Liver (tissue), 9 donors: ENCODE measurements around the gene CCR7. TPM values are rescaled to one million over a fixed set of nuclear protein-coding genes. Genes with fewer than 3 reads are reported as not detected.

Experiments used
- DNase-seq: peaks from one replicate; pipeline ENCODE4 v3.0.0-alpha.2; 2017; ENCODE audit warnings: low spot score
- H3K27ac ChIP-seq, 2 donors: one replicate each; pipeline ENCODE4 v1.7.0; 2013; ENCODE audit warnings: inconsistent platforms in 2 of 2, low read length in 2 of 2, control low read depth in 1 of 2, low read depth in 1 of 2, mild to moderate bottlenecking in 1 of 2
- H3K27me3 ChIP-seq, 4 donors: one replicate each; pipeline versions ENCODE4 v1.6.1 to v1.7.0; 2013; ENCODE audit warnings: low read length in 3 of 4, inconsistent platforms in 1 of 4, mild to moderate bottlenecking in 1 of 4, moderate library complexity in 1 of 4; ENCODE audit not compliant: control insufficient read depth in 4 of 4, insufficient read depth in 4 of 4
- H3K36me3 ChIP-seq, 4 donors: one replicate each; pipeline versions ENCODE4 v1.6.1 to v1.7.0; 2013; ENCODE audit warnings: low read length in 3 of 4, mild to moderate bottlenecking in 3 of 4, low read depth in 1 of 4, moderate library complexity in 1 of 4; ENCODE audit not compliant: control insufficient read depth in 4 of 4, insufficient read depth in 3 of 4
- H3K4me1 ChIP-seq, 4 donors: one replicate each; pipeline versions ENCODE4 v1.6.1 to v1.7.0; 2013; ENCODE audit warnings: low read length in 3 of 4, mild to moderate bottlenecking in 3 of 4, moderate library complexity in 1 of 4; ENCODE audit not compliant: control insufficient read depth in 4 of 4, insufficient read depth in 4 of 4
- H3K4me3 ChIP-seq, 3 donors: one replicate each; pipeline versions ENCODE4 v1.6.1 to v1.7.0; 2013; ENCODE audit warnings: low read length in 3 of 3, control low read depth in 1 of 3, low read depth in 1 of 3, mild to moderate bottlenecking in 1 of 3
- H3K9ac ChIP-seq, 2 donors: one replicate each; pipeline ENCODE4 v1.7.0; 2013; ENCODE audit warnings: low read length in 2 of 2, mild to moderate bottlenecking in 2 of 2, moderate library complexity in 2 of 2, control low read depth in 1 of 2, low read depth in 1 of 2
- H3K9me3 ChIP-seq, 4 donors: one replicate each; pipeline versions ENCODE4 v1.6.1 to v1.7.0; 2013; ENCODE audit warnings: low read length in 3 of 4; ENCODE audit not compliant: control insufficient read depth in 4 of 4
- ATF3 ChIP-seq: IDR thresholded peaks from 2 replicates; pipeline ENCODE4 v1.6.1; 2016; ENCODE audit warnings: antibody characterized with exemption
- CTCF ChIP-seq: fragments of 150-350 bp; IDR thresholded peaks from 2 replicates; pipeline ENCODE4 v1.5.1; 2017; ENCODE audit warnings: improper control_type of control experiment, low read depth, low read length; ENCODE audit not compliant: missing input control
- FOXA2 ChIP-seq: IDR thresholded peaks from 2 replicates; pipeline ENCODE4 v1.6.1; 2016; ENCODE audit warnings: antibody characterized with exemption
- GABPA ChIP-seq, 2 donors: IDR thresholded peaks in 1 of 2; conservative IDR thresholded peaks in 1 of 2; 2 replicates each; pipeline ENCODE4 v1.6.1; 2016; ENCODE audit warnings: antibody characterized with exemption in 2 of 2, mild to moderate bottlenecking in 1 of 2, moderate library complexity in 1 of 2
- HNF4A ChIP-seq, 2 donors: conservative IDR thresholded peaks; 2 replicates each; pipeline ENCODE4 v1.6.1; 2016; ENCODE audit warnings: antibody characterized with exemption in 2 of 2, mild to moderate bottlenecking in 2 of 2
- HNF4G ChIP-seq: IDR thresholded peaks from 2 replicates; pipeline ENCODE4 v1.6.1; 2016; ENCODE audit warnings: antibody characterized with exemption
- JUND ChIP-seq, 2 donors: IDR thresholded peaks; 2 replicates each; pipeline ENCODE4 v1.6.1; 2016; ENCODE audit warnings: antibody characterized with exemption in 2 of 2
- MAX ChIP-seq: IDR thresholded peaks from 2 replicates; pipeline ENCODE4 v1.6.1; 2016; ENCODE audit warnings: antibody characterized with exemption
- NR2F2 ChIP-seq: IDR thresholded peaks from 2 replicates; pipeline ENCODE4 v1.6.1; 2016; ENCODE audit warnings: antibody characterized with exemption
- RAD21 ChIP-seq, 2 donors: IDR thresholded peaks; 2 replicates each; pipeline ENCODE4 v1.6.1; 2016; ENCODE audit warnings: antibody characterized with exemption in 2 of 2, mild to moderate bottlenecking in 2 of 2
- REST ChIP-seq: IDR thresholded peaks from 2 replicates; pipeline ENCODE4 v1.6.1; 2016; ENCODE audit warnings: antibody characterized with exemption, mild to moderate bottlenecking
- SP1 ChIP-seq: IDR thresholded peaks from 2 replicates; pipeline ENCODE4 v1.6.1; 2018; ENCODE audit warnings: antibody characterized with exemption, mild to moderate bottlenecking
- TAF1 ChIP-seq: conservative IDR thresholded peaks from 2 replicates; pipeline ENCODE4 v1.6.1; 2016; ENCODE audit warnings: antibody characterized with exemption, mild to moderate bottlenecking
- YY1 ChIP-seq: IDR thresholded peaks from 2 replicates; pipeline ENCODE4 v1.6.1; 2016; ENCODE audit warnings: antibody characterized with exemption, mild to moderate bottlenecking
- ZBTB33 ChIP-seq: IDR thresholded peaks from 2 replicates; pipeline ENCODE4 v1.6.1; 2016; ENCODE audit warnings: antibody characterized with exemption
- WGBS: extraction: QIAGEN DNeasy Blood & Tissue Kit; methylation state at CpG from one replicate; pipeline ENCODE4 v1.1.7; 2013; 5-methylcytosine and 5-hydroxymethylcytosine counted together
- polyA plus RNA-seq, 2 donors: library from polyadenylated mRNA; stranded (reverse) in 1 of 2; unstranded in 1 of 2; fragments of 200-250 nt in 1 of 2; fragments of >200 nt in 1 of 2; fragmentation: Nextera tagmentation in 1 of 2; extraction: Ambion mirVana in 1 of 2; gene quantifications; one replicate each; pipeline versions ENCODE4 v1.2.1 to v1.2.3, GENCODE V29; 2013 to 2015
- total RNA-seq, 2 donors: library from RNA; depleted of rRNA; stranded (reverse); fragments of >200 nt; gene quantifications; one replicate each; pipeline ENCODE4 v1.2.3, GENCODE V29; 2014
- donor health status: healthy.
- donor health status: healthy.
- donor health status: healthy.
- donor health status: healthy.
- donor health status: healthy.

CCR7 gene
- total and polyA plus RNA-seq, 4 donors: 0.08 to 0.89 (median 0.28) TPM

GRCh38 chr17:40551091-40551878, 14.0 kb downstream of the CCR7 start (continued):
- TF ChIP-seq GABPA (IDR thresholded peaks at IDR 0.05 in 1 of 2, conservative IDR thresholded peaks at IDR 0.05 in 1 of 2): peak in 1 of 2 donors; percentile 41
- TF ChIP-seq JUND (IDR thresholded peaks at IDR 0.05): peak; percentile 90 to 92
- peak; percentile 88 for TF ChIP-seq FOXA2
- peak; percentile 75 for TF ChIP-seq ATF3
- no peak for TF ChIP-seq TAF1

- peaks cover 21 to 69% (median 48%) of the 10 kb centered on the region in 4 donors for H3K4me1 ChIP-seq
- DNase-seq: no peak
- peak overlapping the region; percentile 90 to 94 for H3K27ac ChIP-seq
- H3K9ac ChIP-seq: no peak overlapping the region
- H3K9me3 ChIP-seq: no peaks in the 10 kb centered on the region
- no peak for TF ChIP-seq TAF1
- no peak for TF ChIP-seq CTCF
- TF ChIP-seq FOXA2: no peak
- no peak for TF ChIP-seq SP1
- no peak for TF ChIP-seq HNF4G
- TF ChIP-seq YY1: no peak
- no peak for TF ChIP-seq NR2F2
- TF ChIP-seq HNF4A (conservative IDR thresholded peaks at IDR 0.05): no peak
- no peak for TF ChIP-seq MAX
- no peak for TF ChIP-seq RAD21 (IDR thresholded peaks at IDR 0.05)
- no peak for TF ChIP-seq REST
- TF ChIP-seq ATF3: no peak
- TF ChIP-seq ZBTB33: no peak
- H3K27me3 ChIP-seq: no peaks in the 10 kb centered on the region
- H3K4me3 ChIP-seq: no peak overlapping the region
- H3K36me3 ChIP-seq: no peaks in the 10 kb centered on the region
- 90% methylated on average over 8 of the region's 8 CpGs for WGBS
Measured at GRCh38 chr17:40550608-40551007, 14.7 kb downstream of the CCR7 start.
